Activated CD4-positive, CD25-positive, alpha-beta regulatory T cell (primary cell): ENCODE measurements around the gene DDA1.
"Not testable (repeated sequence)": the region's sequence is repeated elsewhere in the genome, so short reads cannot be mapped to it uniquely, and the experiment has no call there.

Experiments used
- DNase-seq, 4 experiments: peaks; one replicate each; lab custom pipeline; 2025; lab: John Stamatoyannopoulos, UW

Gene DDA1

GRCh38 chr19:17346109-17346671 is 36.8 kb downstream of the DDA1 start:
- DNase-seq = peak; percentile 58 to 74 (median 62)

GRCh38 chr19:17347361-17347760 is 38.0 kb downstream of the DDA1 start:
- no peak for DNase-seq

GRCh38 chr19:17347877-17348276 is 38.5 kb downstream of the DDA1 start:
- DNase-seq = no peak

DNA sequence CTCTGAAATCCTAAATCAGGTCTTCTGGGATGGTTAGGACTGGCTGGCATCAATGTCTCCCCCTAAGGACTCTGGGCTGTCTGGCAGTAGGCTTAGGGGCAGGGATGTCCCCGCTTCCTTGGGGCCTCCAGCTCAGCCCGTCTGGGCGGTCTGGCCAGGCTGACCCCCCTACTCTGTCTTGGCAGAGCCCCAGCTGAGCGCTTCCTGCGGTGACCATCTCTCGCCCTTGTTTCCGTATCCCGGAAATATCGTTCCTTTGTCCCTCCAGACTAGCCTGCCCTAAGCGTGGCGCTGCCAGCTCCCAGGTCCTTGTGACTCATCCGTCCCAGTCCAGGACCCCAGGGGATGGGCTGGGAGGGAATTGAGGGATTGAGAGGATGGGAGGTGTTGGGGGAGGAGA is 39.3 kb downstream of the DDA1 start:
- DNase-seq = no peak

DNA sequence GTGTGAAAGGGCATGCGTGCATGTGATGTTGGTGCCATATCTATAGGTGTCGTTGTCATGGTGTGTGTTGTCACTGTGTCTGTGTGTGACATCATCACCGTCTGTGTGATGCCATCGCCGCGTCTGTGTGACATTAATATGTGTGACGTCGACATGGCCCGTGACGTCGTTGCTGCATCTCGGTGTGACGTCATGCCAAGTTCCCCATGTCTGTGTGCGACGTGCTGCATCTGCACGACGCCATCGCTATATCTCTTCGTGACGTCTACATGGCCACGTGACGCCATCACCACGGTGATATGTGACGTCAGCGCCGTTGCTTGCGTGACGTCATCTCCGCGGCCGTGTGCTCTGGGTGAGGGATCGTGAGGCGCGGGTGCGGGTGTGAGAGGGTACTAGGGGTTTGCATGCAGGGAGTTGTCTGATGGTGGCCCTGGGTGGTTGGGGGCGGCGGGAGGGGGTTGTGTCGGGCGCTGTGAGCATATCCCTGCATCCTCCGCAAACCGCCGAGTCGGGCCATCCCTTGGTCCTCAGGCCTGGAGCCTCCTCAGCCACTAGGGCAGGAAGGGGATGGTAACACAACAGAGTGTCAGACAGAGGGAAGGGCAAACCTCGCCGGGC is 42.6 kb downstream of the DDA1 start:
- DNase-seq = no peak

DNA sequence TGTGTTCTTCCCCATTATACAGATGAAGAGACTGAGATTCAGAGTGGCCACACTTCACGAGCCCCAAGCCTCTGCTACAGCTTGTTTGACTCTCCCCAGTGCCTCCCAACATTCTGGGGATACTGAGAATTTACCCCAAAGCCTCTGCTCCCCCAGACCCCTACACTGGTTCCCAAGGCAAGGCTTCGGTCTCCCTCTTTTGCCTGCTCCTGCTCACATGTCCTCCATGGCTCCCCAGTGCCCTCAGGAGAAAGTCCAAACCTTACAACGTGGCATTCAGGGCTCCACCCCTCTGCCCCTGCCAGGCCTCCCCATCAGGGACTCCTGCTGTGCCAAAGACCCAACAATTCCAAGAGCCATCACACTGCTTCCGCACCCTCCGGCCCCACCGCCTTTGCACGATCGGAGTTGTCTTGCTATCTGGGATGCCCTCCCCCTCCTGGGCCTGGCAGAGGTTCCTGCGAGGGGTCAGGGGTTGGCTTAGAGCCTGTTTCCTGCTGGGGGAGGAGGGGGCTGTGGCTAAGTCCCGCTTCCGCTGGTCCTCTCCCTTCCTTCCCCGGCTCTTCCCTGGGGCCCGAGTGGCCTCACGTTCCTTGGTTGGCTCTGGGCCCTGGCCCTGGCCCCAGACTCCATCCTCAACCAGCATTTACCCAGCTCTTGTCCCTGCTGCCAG is 43.4 kb downstream of the DDA1 start:
- DNase-seq = no peak

- DNase-seq = no peak
Measured at GRCh38 chr19:17353386-17353785, 44.0 kb downstream of the DDA1 start.

DNA sequence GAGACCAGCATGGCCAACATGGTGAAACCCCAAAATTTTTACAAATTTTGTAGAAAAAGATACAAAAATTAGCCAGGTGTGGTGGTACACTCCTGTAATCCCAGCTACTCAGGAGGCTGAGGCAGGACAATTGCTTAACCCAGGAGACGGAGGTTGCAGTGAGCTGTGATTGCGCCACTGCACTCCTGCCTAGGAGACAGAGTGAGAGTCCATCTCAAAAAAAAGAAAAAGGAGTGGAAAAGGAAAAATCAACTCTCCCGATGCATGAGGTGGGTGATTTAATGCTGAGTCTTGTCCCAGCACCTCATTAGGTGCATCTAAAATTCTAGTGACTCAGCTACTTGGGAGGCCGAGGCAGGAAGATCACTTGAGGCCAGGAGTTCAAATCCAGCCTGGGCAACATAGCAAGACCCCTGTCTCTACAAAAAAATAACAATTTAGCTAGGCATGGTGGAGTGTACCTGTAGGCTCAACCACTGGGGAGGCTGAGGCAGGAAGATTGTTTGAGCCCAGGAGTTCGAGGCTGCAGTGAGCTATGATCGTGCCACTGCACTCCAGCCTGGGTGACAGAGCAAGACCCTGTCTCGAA is 47.8 kb downstream of the DDA1 start:
- DNase-seq = no peak

DNA sequence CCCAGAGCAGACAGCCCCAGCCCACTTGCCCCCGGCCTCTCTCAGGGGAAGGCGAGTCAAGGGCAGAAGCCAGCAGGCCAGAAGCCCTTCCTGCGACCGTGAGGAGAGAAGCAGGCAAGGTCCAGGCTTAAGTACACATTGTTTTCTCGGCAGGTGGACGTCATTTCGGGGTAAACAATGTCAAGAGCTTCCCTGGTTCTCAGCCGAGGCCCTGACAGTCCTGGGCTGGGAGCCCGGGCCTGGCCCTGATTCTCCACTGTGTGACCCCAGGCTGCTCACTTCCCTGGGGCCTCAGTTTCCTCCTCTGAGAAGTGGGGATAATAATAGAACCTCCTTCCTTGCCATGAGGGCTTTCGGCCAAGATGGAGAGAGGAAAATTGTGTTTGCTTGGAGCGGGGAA is 48.4 kb downstream of the DDA1 start:
- no peak for DNase-seq

DNA sequence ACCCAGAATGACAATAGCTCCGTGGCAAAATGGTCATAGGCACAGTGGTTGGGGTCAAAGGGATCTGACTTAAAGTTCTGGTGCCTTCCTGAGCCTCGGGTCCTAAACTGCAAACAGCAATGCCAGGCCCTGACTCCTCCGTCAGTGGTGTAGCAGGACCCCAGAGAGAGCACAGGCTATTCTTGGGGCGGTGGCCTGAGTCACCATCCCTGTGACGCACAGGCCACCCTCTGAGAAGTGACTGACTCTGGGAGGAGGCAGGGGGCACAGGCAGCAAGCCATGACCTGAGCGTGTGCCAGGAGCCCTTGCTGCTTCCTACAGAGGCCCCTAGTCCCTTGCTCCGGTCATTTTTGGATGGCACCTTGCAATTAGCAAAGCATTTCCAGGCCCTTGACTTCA is 49.0 kb downstream of the DDA1 start:
- DNase-seq = no peak

DNA sequence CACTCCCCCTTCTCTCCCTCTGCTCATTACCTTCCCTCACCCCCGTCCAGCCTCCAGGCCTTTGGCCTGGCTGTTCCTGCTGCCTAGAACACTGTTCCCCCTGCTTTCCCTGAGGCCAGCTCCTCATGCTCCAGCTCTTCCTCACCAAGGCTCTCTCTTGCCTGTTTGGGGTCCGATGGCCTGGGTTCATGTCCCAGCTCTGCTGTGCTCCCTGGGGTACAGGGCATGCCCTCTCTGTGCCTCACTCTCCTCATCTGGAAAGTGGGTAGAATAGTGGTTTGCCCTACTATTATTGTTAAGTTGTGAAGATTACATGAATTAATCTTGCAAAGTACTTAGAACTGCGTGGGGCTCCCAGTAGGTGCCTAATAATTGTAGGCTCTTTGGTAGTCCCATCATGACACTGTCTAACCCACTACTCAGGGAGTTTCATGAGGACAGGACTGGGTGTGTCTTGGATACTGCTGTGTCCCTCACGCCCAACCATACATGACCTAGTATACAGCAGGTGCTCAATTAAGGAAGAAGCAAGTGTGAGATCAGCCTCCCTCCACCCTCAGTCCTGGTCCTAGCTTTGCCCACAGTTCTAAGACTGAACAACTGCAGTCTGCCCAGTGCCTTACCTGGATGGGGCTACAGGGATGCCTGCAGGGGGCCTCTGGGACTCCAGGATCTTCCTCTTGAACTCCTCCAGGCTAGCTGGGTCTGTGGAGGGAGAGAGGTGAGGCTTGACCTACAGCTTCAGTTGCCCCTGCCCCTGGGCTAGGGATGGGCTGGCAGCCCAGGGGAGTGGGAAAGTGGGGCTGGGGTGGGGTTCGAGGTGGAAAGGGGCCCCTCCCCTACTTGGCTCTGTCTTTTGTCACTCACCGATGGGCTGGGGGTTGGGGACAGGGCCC is 50.8 kb downstream of the DDA1 start:
- no peak for DNase-seq

DNA sequence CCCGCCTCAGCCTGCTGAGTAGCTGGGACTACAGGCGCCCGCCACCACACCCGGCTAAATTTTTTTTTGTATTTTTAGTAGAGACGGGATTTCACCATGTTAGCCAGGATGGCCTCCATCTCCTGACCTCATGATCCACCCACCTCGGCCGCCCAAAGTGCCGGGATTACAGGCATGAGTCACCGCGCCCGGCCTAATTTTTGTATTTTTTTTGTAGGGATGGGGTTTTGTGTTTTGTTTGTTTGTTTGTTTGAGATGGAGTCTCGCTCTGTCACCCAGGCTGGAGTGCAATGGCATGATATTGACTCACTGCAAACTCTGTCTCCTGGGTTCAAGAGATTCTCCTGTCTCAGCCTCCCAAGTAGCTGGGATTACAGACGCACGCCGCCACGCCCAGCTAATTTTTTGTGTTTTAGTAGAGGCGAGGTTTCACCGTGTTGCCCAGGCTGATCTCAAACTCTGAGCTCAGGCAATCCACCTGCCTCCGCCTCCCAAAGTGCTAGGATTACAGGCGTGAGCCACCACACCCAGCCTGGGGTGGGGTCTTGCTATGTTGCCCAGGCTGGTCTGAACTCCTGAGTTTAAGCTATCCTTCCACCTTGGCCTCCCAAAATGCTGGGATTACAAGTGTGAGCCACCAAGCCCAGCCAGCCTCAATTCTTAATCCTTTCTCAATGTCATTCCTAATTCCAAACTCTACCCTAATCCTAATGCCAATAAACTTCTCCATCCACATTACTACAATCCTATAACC is 54.7 kb downstream of the DDA1 start:
- not testable (repeated sequence) for DNase-seq

DNA sequence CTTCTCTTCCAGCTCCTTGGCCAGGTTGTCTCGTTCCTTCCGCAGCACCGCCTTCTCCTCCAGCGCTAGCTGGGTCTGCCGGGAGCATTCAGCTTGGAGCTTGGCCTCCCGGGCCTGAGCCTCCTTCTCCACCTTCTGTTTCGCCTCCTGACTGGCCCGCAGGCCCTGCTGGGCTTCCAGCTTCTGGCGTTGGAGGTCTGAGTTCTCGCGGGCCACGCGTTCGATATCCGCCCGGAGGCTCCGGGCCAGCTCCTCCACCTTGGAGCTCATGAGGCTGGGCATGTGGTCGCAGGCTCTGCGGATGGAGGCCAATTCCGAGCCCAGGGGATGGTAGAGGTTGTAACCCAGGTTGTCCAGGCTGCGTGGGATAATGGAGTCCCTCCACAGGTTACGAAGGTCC is 56.0 kb downstream of the DDA1 start:
- no peak for DNase-seq

GRCh38 chr19:17370026-17370587 is 60.7 kb downstream of the DDA1 start:
- DNase-seq = no peak
